Esophagus (tissue), 2 donors: ENCODE results near the gene SPARC. TPM values are rescaled to one million over a fixed set of nuclear protein-coding genes. Genes with fewer than 3 reads are reported as not detected.

Source experiments
- H3K27ac ChIP-seq, 2 donors: one replicate each; pipeline ENCODE4 v1.5.1; 2013; ENCODE audit warnings: low read depth in 2 of 2, mild to moderate bottlenecking in 2 of 2, inconsistent platforms in 1 of 2, low read length in 1 of 2, moderate library complexity in 1 of 2
- H3K27me3 ChIP-seq, 2 donors: one replicate each; pipeline ENCODE4 v1.6.1; 2013; ENCODE audit warnings: low read length in 2 of 2, control low read depth in 1 of 2, mild to moderate bottlenecking in 1 of 2; ENCODE audit not compliant: insufficient read depth in 2 of 2, control insufficient read depth in 1 of 2
- H3K36me3 ChIP-seq, 2 donors: one replicate each; pipeline ENCODE4 v1.6.1; 2013; ENCODE audit warnings: low read length in 1 of 2; ENCODE audit not compliant: control insufficient read depth in 2 of 2, insufficient read depth in 2 of 2
- H3K4me1 ChIP-seq, 2 donors: one replicate each; pipeline ENCODE4 v1.6.1; 2013; ENCODE audit warnings: low read length in 1 of 2; ENCODE audit not compliant: control insufficient read depth in 2 of 2, insufficient read depth in 2 of 2
- H3K4me3 ChIP-seq, 2 donors: one replicate each; pipeline ENCODE4 v1.5.1; 2013; ENCODE audit warnings: low read length in 2 of 2, mild to moderate bottlenecking in 2 of 2, low read depth in 1 of 2, moderate library complexity in 1 of 2
- H3K9me3 ChIP-seq, 2 donors: one replicate each; pipeline ENCODE4 v1.6.1; 2013; ENCODE audit warnings: mild to moderate bottlenecking in 2 of 2, low read depth in 1 of 2, low read length in 1 of 2, moderate library complexity in 1 of 2; ENCODE audit not compliant: control insufficient read depth in 2 of 2, insufficient read depth in 1 of 2
- WGBS, 2 donors: extraction: QIAGEN DNeasy Blood & Tissue Kit; methylation state at CpG; one replicate each; pipeline ENCODE4 v1.1.7; 2013; 5-methylcytosine and 5-hydroxymethylcytosine counted together
- polyA plus RNA-seq, 2 donors: library from polyadenylated mRNA; stranded (reverse); fragments of 200-250 nt; gene quantifications; one replicate each; pipeline ENCODE4 v1.2.3, GENCODE V29; 2013
- donor health status: healthy with polysubstance abuse.
- donor health status: Bipolar disorder and iron deficiency.

The SPARC gene
- polyA plus RNA-seq, 2 donors: 12.1 to 52.5 TPM

DNA sequence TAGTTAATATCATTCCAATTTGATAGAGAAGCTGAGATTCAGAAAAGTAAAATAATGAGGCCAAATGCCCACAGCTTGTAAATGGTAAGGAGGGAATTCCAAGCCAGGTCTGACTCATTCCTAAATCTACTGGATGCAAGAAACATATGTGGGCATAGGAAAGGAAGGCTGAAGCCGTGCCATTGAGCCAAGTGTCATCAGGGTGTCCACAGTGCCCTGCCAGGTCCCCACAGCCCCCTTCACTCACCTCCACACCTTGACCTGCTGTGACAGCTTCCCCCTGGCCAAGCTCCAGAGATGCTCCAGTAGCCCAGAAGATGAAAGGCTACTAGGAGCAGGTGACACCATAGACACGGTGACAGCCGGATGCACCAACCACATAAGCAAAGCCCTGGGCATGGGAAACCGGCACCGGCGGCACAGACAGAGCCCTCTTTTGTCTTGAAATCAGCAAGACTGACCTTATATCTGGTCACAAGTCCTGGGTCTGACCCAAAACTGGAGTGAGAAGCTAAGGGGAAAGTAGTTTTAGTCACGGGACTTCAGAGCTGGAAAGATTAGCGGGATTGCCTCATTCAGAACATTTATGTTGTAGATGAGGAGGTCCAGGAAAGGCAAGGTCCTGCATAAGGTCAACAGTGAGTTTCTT lies 75.5 kb downstream of the SPARC start:
- Histone ChIP-seq H3K9me3 (no peaks in the 10 kb centered on the region), H3K4me1 (peaks cover 2 to 19% of the 10 kb centered on the region in 2 donors), H3K27me3 (no peaks in the 10 kb centered on the region), H3K27ac (no peak overlapping the region), H3K36me3 (no peaks in the 10 kb centered on the region), H3K4me3 (no peak overlapping the region)
- whole genome bisulfite sequencing, 2 donors: 89 to 90% methylated on average over 8 of the region's 8 CpGs

Other genes with a start within 250 kb of the SPARC start
- gene SLC36A1, start 239.3 kb downstream of the SPARC start, polyA plus RNA-seq: 1 to 10 TPM; 2.2 to 2.4 TPM
- 10 to 100 TPM; 29.5 to 33.8 TPM for gene FAT2, start 95.6 kb downstream of the SPARC start, polyA plus RNA-seq
- gene ATOX1, start 71.7 kb upstream of the SPARC start, polyA plus RNA-seq: 100 to 1,000 TPM in 1 of 2 donors, 10 to 100 TPM in 1; 77.3 to 108 TPM
- 10 to 100 TPM; 15.5 to 33.1 TPM for gene G3BP1, start 85.0 kb upstream of the SPARC start, polyA plus RNA-seq
- gene GLRA1, start 237.9 kb upstream of the SPARC start, polyA plus RNA-seq: not detected